Parathyroid adenoma (tissue), 2 donors: ENCODE data around the gene P2RY12.
"Not testable (repeated sequence)": the region's sequence is repeated elsewhere in the genome, so short reads cannot be mapped to it uniquely, and the experiment has no call there.

Experiments used
- H2AFZ ChIP-seq: fragments of 300-600 bp; sonication (generic); one replicate; pipeline ENCODE4 v1.7.0; 2017; ENCODE audit warnings: antibody characterized with exemption, mild to moderate bottlenecking
- H3K27ac ChIP-seq: fragments of 300-600 bp; sonication (generic); one replicate; pipeline ENCODE4 v1.7.0; 2017
- H3K27me3 ChIP-seq: fragments of 300-600 bp; sonication (generic); one replicate; pipeline ENCODE4 v1.7.0; 2017; ENCODE audit warnings: low read length; ENCODE audit not compliant: control insufficient read depth, insufficient read depth
- H3K36me3 ChIP-seq: fragments of 300-600 bp; sonication (generic); one replicate; pipeline ENCODE4 v1.7.0; 2017; ENCODE audit warnings: low read length; ENCODE audit not compliant: control insufficient read depth, insufficient read depth
- H3K4me1 ChIP-seq: fragments of 300-600 bp; sonication (generic); one replicate; pipeline ENCODE4 v1.7.0; 2017; ENCODE audit warnings: control low read depth
- H3K4me2 ChIP-seq: fragments of 300-600 bp; sonication (generic); one replicate; pipeline ENCODE4 v1.7.0; 2017; ENCODE audit warnings: low read length
- H3K4me3 ChIP-seq: fragments of 300-600 bp; sonication (generic); one replicate; pipeline ENCODE4 v1.7.0; 2017; ENCODE audit warnings: low read depth, low read length
- H3K79me2 ChIP-seq: fragments of 300-600 bp; sonication (generic); one replicate; pipeline ENCODE4 v1.7.0; 2017; ENCODE audit warnings: control low read depth
- H3K9ac ChIP-seq: fragments of 300-600 bp; sonication (generic); one replicate; pipeline ENCODE4 v1.7.0; 2017; ENCODE audit warnings: mild to moderate bottlenecking
- H3K9me3 ChIP-seq: fragments of 300-600 bp; sonication (generic); one replicate; pipeline ENCODE4 v1.7.0; 2017; ENCODE audit warnings: low read length; ENCODE audit not compliant: control insufficient read depth
- CTCF ChIP-seq: fragments of 300-600 bp; sonication (generic); IDR thresholded peaks from one replicate; pipeline ENCODE4 v1.7.0; 2017; ENCODE audit warnings: antibody characterized with exemption, mild to moderate bottlenecking
- donor health status: primary hyperparathyroidism.

P2RY12 gene

GRCh38 chr3:151395806-151396205 is 11.3 kb upstream of the P2RY12 start:
- TF ChIP-seq CTCF: no peak
- Histone ChIP-seq H3K27me3 (no peaks in the 10 kb centered on the region), H3K9me3 (no peaks in the 10 kb centered on the region), H3K4me2 (no peak overlapping the region), H3K79me2 (no peaks in the 10 kb centered on the region), H3K4me1 (no peaks in the 10 kb centered on the region), H2AFZ (no peak overlapping the region), H3K9ac (no peak overlapping the region), H3K36me3 (no peaks in the 10 kb centered on the region), H3K4me3 (no peak overlapping the region), H3K27ac (no peak overlapping the region)

- no peaks in the 10 kb centered on the region for H3K36me3 ChIP-seq
- H3K4me1 ChIP-seq: no peaks in the 10 kb centered on the region
- H3K4me2 ChIP-seq: no peak overlapping the region
- no peak overlapping the region for H3K4me3 ChIP-seq
- H3K9ac ChIP-seq: no peak overlapping the region
- no peak for TF ChIP-seq CTCF
- no peak overlapping the region for H3K27ac ChIP-seq
- H3K79me2 ChIP-seq: no peaks in the 10 kb centered on the region
- no peak overlapping the region for H2AFZ ChIP-seq
- no peaks in the 10 kb centered on the region for H3K9me3 ChIP-seq
- H3K27me3 ChIP-seq: no peaks in the 10 kb centered on the region
Measured at GRCh38 chr3:151394611-151395010, 10.1 kb upstream of the P2RY12 start.

DNA sequence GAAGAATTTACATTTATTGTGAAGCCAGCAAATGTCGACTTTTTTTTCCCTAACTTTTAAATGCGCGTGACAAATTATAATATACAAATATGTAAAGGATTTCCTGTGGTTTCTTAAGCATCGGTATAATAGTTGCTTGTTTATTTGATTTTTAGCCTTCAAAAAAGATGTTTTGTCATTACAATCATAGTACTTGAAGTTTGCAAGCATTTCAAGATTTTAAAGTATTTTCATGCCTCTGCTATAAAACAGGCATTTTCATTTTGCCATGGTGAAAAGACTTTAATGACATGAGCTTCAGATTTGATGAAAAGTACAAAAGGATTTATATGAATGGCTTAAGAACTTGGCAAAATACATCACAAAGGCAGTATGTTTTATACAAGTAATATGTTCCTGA is 9.4 kb upstream of the P2RY12 start:
- no peak overlapping the region for H3K9ac ChIP-seq
- no peaks in the 10 kb centered on the region for H3K4me1 ChIP-seq
- no peaks in the 10 kb centered on the region for H3K9me3 ChIP-seq
- no peak for TF ChIP-seq CTCF
- H2AFZ ChIP-seq: no peak overlapping the region
- no peak overlapping the region for H3K4me3 ChIP-seq
- H3K79me2 ChIP-seq: no peaks in the 10 kb centered on the region
- H3K36me3 ChIP-seq: no peaks in the 10 kb centered on the region
- no peaks in the 10 kb centered on the region for H3K27me3 ChIP-seq
- H3K27ac ChIP-seq: no peak overlapping the region
- no peak overlapping the region for H3K4me2 ChIP-seq

- no peaks in the 10 kb centered on the region for H3K79me2 ChIP-seq
- no peaks in the 10 kb centered on the region for H3K4me1 ChIP-seq
- TF ChIP-seq CTCF: no peak
- no peak overlapping the region for H3K27ac ChIP-seq
- H3K36me3 ChIP-seq: no peaks in the 10 kb centered on the region
- H3K27me3 ChIP-seq: no peaks in the 10 kb centered on the region
- H3K9ac ChIP-seq: no peak overlapping the region
- H3K9me3 ChIP-seq: no peaks in the 10 kb centered on the region
- H3K4me2 ChIP-seq: no peak overlapping the region
- no peak overlapping the region for H3K4me3 ChIP-seq
- no peak overlapping the region for H2AFZ ChIP-seq
Measured at GRCh38 chr3:151393146-151393830, 8.7 kb upstream of the P2RY12 start.

DNA sequence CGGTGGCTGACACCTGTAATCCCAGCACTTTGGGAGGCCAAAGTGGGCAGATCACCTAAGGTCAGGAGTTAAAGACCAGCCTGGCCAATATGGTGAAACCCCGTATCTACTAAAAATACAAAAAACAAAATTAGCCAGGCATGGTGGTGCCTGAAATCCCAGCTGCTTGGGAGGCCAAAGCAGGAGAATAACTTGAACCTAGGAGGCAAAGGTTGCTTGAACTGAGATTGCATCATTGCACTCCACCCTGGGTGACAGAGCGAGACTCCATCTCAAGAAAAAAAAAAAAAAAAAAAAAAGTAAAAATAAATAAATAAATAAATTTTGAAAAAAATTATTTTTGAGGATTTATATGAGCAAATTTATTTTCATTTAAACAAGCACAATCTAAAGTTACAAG is 7.6 kb upstream of the P2RY12 start:
- H3K27me3 ChIP-seq, H3K4me1 ChIP-seq: not testable (repeated sequence)

More for the DNA sequence above, 7.6 kb upstream of the P2RY12 start:
- not testable (repeated sequence) for H3K79me2 ChIP-seq, H3K4me2 ChIP-seq, H3K4me3 ChIP-seq, H3K36me3 ChIP-seq, H3K27ac ChIP-seq, H3K9ac ChIP-seq, H2AFZ ChIP-seq, H3K9me3 ChIP-seq
